Measurements from ENCODE around the gene SORL1.

Gene SORL1

DNA sequence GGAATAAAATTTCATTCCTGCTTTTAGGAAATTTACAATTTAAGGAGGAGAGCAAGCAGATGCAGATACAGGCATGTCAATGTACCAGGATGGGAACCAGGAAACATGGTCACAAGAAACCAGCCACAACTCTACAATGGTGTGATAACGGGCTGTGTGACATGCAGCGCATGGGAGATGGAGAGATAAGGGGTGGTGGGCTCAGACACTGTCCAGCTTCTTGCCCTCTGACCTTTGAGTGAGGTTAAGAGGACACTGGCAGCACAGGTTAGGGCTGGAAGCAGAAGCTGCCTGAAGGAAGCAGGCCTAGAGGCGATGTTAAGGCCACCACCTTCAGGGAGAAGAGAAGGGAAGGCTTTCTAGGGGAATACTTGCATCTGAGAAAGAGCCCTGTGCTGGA is 3.0 kb downstream of the SORL1 start:
- DNase-seq = no peak

DNA sequence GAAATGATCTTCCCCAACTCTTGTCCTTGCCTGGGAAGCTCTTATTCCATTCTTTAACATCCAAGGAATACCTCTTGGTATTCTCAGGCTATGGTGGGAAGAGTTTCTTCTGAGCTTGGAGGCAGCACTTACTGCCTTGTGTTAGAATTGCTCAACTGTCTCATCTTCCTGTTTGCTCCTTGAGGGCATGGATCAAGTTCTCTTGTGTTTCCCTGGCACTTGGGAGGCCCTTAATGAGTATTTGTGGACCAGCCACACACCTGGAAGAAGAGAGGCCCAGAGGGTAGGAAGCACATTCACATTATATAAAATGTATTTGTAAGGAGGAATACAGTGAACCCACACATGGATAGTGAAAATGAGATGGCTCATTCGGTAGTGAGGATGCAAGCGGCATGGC is 4.0 kb downstream of the SORL1 start:
- DNase-seq = no peak

DNA sequence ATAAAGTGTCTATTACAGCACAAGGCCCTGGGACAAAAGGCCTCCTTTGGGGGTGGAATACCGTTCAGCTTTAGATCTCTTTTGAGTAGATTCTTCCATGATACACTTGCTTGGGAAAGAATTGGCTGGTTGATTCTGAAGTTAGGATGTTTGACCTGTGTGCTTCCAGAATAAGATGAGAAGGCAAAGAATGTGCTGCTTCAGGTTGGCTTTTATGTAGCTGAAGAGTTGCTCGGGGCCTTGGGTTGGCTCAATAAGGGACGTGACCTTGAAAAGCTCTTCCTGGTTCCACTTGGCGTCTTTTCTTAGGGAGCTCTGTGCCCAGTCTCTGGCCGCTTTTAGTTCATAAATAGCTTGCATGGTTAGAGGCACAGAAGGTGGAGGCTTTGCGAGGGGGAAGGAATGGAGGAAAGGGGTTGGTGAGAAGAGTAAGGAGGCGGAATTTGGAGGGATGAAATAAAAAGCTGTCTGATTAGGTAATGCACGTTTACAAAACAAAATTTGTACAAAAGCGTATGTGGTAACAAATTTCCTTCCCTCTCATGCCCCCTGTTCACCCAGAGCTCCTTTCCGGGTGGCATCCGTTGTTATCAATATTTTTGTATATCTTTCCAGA is 4.8 kb downstream of the SORL1 start:
- DNase-seq = no peak

DNA sequence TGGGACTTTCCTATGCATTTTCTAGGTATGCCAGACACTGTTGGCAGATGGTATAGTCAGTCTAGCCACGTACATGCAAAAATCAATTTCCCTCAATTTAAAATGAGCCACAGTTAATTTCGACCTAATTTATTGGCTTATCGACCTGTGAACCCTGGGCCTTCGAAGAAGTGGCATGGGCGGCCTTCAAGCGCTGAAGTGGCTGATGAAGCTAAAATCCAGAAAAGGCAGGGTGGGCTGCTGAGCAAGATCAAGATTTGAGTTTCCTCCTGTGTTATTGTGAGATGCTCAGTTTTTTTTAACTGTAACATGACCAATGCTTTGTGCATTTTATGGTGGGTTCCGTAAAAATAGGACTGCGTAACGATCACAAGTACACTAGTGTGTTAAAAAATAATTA is 6.4 kb downstream of the SORL1 start:
- no peak for DNase-seq

DNA sequence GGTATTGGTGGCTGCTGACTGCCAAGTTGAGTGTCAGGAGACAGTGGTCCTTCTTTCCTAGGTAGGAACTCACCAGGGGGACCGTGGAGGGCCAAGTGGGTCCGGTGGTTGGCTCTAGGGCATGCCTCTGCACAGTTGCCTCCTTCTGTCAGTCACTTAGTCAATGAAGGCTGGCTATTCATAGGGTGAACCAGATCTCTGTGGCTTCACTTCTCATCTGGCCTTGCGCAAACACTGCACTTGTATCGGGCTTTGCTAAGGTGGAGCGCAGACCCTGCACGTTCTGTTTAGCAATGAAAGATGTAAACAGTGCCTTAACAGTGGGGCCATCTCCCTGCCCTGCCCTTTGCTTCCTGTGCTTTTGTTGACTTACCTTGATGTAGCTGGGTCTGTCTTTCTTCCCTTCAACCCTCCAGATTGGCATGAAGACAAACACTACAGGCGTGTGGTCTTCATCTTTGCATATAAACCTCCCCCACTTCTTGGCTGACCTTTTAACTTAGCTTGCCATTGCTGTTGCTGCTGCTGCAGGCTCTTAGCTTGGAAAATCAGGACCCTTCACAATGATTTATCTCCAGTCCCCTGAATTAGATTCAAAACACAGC is 7.4 kb downstream of the SORL1 start:
- no peak for DNase-seq

DNA sequence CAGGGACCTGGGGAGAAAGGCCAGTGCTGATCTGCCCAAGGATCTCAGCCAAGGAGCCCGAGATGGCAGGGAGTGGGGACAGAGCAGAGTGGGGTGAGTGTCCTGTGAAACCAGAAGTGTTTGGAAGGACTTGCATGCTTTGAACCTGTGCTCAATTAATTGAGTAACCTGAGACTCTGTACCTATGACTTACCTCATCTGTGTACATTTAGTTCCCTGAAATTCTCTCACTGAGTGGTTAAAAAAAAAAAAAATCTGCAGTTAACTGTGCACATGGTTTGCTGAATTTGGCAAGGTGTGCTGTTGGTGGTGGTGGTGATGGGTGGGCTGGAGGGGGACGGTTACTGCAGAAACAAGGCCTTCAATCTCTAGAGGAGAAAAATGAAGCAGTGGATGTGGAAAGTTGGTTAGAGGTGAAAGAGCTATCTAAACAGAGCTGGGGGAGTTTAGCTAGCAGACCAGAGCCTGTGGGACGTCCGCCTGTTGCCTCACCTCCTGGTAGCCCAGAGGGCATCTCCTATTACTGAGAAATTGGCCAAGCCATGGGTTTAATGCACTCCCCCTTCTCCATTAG is 8.9 kb downstream of the SORL1 start:
- no peak for DNase-seq

DNA sequence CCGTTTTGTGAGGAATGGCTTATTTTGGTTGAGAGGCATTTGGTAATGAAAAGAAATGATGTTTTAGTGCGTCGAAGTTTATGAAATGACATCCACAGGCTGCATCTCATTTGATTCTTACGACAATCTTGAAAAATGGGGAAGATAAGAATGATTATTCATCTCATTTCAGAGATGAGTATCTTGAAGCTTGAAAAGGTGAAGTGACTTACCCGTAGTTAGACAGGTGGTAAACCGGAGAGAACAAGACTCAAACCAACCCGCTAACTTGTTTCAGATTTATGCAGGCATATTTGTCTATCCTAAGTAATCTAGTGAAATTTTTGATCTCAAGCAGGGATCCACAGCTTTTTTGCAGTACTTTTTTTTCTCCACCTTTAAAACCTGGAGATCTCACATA is 9.7 kb downstream of the SORL1 start:
- DNase-seq = no peak

DNA sequence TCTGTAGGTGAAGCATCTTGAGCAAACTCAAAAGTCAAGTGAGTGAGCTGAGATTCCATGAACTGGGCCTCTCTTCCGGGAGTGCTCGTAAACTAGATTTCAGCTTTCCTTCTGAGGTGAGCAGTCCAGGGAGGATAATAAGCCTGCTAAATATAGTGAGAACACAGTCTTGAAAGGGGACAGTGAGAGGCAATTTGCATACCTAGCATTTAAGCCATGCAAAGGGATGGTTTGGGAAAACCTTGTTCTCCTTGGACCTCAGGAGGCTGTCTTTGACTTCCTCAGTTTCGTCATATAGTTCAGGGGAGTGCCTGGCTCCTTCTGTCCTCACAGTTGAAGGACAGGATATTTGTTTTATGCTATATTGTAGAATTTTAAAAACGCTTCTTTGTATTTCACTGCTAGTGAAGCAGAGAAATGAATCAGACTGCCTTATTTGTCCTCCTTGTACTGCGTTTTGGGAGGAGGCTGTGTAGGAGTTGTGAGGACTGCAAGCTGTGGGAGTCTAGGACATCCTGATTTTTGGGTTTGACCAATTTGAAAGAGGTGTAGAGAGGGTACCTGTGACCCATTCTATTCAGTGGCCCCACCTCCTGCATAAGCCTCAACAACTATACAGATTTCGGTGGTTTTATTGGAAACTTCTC is 11.7 kb downstream of the SORL1 start:
- no peak for DNase-seq

DNA sequence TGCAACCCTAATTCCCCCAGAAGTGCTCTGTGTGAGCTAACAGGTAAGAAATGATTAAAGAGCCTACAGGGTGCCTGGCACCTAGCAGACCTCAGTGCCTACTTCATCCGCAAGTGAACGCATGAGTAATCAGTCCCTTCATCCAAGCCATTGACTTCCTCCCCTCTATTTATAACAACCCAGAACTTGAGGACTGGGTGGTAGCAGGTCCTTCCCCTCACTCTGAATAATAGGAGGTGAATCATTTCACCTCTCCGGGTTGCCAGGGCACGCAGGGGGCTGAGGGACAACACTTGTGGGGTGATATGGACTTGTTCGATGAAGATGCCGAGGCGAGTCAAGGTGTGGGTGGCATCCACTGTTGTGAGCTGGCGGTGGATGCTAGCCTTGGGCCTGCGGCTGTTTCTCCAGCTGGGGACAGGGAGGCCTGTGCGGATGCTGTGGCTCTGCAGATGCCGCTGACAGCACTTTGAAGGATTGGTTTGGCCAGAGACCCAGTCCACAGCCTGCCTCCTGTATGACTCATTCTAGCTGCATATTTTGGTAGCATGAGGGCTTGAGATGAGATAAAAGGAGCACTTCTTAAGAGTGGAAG is 12.3 kb downstream of the SORL1 start:
- peak; percentile 64 for DNase-seq

DNA sequence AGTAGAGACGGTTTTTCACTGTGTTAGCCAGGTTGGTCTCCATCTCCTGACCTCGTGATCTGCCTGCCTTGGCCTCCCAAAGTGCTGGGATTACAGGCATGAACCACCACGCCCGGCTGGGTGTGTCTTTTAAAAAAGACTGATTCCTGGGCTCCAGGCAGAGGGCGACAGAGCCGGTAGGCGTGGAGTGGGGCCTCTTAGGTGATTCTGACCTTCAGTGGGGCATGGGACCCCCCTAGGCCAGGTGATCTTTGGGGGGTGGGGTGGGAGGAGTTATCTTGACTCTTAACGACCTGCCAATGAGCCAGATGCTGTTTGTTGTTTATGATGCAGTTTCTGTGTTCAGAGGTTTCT is 13.6 kb downstream of the SORL1 start:
- no peak for DNase-seq

DNA sequence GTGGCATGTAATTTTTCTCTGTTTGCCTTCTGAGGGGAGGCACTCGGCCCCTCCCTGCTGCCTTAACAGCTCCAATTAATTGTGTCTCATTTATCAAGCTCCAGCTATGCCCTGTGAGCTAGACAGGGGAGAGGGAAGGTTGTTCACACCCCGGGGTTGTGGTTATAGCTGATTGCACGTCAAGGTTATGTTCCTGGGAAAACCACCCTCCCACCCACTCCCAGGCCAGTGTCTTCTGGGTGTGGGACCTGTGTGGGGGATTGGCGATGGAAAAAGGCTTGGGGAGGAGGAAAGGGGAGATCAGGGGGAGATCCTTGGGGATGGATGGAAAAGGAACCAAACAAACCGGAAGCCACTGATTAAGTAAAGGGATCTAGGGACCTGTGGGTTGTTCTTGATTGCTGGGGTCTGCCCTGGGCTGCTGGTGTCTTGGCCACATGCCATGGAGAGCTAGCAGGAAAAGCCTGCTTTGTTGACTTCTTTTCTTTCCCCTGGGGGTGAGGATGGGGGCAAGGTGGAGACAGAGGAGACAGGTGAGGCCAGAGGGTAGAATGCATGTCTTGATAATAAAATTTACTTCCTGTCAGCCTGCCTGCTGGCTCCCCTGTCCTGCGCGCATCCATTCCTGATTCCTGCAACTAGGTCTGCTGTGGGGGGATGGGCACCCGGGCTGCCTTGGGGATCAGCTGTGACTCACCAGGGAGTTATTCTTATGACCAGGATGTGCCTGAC is 14.1 kb downstream of the SORL1 start:
- DNase-seq = peak; percentile 38

DNA sequence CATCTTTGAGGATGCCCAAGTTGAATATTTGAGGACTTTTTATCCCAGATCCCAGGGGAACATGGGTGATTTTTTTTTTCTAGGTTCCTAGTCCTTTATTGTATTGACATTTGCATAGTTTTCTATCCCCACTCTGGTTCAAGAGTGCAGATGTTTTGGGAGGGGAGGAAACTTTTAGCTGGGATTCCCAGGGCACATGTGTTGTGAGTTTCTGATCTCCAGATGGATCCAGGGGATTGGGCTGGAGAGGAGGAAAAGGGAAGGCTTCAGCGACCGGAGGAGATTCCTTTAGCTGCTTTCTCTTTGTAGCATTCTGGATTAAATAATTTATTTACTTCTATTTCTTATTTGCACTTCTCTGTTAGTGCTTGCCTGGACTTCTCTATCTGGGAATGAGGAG is 15.4 kb downstream of the SORL1 start:
- DNase-seq = no peak

DNA sequence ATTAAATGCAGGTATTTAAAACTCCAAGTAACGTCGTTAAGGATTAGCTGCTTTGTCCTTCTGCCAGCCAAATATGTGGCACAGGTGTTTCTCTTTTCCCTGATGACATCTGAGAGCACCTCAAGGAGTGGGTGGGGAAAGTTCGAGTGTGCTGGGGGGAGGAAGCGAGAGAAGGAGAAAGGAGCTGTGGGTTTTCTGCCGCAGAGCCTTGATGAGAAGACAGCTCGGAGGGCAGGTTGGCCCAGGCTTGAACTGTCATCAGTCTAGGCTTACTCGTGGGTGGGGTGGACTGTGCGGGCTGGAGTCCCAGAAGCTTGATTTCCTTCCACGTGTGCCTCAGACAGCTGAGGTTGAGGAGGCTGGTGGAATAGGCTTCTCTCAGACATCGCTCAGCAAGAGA is 15.9 kb downstream of the SORL1 start:
- DNase-seq = peak; percentile 73

DNA sequence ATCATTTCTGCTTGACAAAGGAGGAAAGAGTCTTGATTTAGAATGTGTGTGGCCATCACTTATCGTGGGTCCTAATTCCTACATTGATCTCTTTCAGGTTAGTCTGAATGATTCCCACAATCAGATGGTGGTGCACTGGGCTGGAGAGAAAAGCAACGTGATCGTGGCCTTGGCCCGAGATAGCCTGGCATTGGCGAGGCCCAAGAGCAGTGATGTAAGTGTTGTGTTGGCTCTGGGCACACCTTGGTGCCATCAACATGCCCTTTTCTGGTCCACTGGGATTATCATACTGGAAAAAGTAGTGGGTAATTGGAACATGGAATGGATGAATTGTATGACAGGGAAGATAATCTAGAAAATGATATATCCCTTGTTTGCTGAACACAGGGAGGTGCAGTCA is 17.8 kb downstream of the SORL1 start:
- DNase-seq = no peak

DNA sequence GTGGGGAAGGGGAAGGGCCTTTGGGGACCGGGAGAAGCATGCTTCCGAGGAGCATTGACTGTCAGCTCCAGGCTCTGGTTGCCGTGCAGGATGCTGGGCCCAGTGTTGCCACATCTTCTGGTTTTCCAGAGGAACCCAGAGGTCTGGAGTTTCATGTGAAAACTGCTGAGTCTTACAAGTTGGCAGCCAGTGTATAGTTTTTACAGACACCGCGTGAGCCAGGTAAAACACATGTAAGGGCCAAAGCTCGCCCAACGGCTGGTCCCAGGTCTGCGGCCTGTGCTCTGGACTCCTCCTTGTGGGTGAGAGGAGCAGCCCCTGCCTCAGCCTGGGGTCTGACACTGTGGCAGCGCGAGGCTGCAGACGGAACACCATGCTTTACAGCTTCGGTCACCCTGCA is 19.1 kb downstream of the SORL1 start:
- no peak for DNase-seq

DNA sequence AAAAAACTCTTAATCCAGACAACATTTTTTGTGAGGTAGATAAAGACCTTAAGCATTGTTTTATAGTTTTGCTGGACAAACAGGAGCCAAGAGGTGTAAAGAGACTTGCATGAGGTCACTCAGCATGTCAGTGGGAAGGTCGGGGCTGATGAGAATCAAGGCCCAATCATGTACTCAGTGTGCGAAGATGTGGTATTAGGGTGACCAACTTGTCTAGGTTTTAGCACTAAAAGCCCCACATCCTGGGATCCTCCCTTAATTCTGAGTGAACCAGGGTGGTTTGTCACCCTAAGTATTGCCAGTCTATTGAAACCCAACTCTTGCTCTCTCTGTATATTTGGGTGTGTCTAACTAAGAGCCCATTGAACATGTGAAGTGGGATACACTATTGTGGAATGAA is 20.2 kb downstream of the SORL1 start:
- no peak for DNase-seq

DNA sequence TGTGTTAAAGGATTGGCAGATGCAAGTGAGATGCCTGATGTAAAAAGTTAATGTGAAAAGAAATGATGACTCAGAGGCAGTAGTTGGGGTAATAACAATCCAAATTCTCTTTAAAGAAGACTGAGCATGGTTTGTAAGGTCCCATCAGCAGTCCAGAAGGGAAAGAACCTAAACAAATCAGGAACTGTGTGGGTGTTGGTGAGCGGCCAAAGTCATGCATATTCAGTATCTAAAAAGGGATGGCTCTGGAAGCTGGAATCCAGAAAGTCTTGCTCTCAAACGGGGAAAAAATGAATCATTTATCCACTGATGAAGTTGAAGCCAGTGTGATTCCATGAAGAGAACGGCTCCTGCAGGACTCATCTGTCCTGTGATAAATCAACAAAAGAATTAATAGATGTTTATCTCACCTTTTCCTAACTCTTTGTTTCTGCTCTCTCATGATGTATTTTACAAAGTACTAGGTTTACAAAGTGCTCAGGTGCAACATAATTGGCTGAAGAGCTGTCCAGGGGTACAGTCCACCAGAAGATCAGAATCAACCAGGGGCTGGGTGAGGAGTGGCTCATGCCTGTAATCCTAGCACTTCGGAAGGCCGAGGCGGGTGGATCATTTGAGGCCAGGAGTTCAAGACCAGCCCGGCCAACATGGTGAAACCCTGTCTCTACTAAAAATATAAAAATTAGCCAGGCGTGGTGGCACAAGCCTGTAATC is 21.1 kb downstream of the SORL1 start:
- DNase-seq = no peak

DNA sequence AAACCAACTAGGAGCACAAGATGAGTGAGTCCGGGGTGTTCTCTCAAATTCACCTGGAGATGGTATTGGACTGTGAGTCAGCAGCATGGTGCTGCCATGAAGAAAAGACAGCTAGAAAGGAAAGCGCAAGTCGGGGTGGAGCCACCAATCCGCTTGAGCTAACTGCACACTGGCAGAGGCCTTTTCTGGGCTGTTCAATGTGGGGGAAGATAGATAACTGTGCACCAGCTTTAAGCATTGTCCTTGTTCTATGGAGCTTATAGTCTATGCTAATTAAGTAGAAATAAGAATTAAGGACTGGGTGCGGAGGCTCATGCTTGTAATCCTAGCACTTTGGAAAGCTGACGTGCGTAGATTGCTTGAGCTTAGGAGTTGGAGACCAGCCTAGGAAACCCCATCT is 22.6 kb downstream of the SORL1 start:
- DNase-seq = no peak

DNA sequence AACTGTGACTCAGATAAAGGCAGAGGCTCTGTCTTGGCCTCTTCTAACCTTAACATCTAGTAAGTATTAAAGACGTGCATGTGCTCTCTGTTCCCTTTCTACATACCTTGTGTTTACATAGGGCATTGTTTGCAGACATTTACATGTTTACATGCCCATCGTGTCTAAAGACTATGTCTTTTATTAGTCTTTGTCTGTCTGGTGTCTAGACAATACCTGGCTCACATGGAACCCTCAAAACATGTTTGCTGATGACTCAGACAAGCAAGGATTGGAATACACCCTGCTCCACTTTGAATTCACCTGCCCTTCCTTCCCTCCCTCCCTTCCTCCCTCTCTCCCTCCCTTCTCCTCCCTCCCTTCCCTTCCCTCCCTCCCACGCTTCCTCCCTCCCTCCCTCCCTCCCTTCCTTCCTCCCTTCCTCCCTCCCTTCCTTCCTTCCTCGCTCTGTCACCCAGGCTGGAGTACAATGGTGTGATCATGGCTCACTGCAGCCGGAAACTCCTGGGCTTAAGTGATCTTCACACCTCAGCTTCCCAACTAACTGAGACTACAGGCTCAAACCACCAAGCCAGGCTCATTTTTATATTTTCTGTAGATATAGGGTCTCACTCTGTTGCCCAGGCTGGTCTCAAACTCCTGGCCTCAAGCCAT is 24.4 kb downstream of the SORL1 start:
- DNase-seq = no peak

DNA sequence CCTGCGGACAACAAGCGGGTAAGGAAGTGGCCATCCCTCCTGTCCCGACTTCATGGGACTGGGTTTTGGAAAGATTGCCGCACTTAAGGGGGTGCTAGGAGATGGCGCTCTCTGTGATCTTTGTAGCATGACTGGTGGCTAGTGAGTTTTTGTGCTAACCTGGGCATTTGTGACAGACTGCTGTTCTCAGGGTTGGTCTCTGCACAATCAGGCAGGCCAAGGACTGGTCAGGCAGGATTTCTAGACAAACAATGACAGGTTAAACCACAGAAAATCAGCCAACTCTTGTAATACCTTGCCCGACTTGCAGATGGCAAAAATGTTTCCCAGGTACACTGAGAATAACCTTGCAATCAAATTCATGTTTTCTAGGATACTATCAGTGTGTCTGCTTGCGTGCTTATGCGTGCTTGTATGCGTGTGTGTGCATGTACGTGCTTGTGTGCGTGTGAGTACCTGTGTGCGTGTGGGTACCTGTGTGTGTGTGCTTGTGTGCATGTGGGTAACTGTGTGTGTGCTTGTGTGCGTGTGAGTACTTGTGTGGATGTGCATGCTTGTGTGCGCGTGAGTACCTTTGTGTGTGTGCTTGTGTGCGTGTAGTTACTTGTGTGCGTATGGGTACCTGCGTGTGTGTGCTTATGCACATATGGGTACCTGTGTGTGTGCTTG is 26.2 kb downstream of the SORL1 start:
- DNase-seq = no peak

DNA sequence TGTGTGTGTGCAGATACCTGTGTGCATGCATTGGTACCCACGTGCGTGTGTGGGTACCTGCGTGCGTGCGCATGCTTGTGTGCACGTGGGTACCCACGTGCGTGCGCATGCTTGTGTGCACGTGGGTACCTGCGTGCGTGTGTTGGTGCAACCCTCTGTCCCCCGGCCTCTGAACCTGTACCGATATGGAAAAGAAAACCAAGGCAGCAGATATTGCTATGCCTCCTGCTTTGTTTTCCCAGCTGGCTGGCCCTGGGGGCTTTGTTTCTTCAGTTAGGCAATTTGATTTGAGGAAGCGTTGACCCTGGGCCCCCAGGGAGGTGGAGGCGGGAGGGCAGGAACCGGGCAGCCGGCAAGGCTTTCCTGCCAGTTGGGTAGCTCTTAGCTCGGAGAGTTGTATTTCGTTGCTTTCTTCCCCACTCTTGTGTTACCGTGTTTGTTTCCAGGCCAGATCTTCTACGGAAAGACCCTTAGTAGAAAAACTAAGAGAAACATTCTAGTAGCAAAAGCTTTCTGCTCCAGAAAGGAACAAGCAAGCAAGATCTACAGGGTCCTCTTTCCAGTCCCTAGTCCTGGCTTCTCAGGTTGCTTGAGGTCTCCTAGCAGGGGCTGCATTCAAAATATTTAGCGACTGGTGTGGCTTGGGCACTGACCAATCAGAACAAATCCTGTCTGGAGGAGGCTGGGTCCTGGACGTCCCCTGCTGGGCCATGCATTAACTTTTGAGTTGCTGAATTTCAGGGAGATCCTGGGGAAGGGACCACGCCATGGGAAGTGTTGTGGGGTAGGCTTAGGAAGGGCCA is 27.0 kb downstream of the SORL1 start:
- DNase-seq = no peak

Measured in CD4-positive, alpha-beta T cell treated with Interleukin-15 for 1 hour (primary cell).